Body of pancreas (tissue), 4 donors: Measurements from ENCODE around the gene ASB5.

ENCODE experiments used
- CTCF ChIP-seq, 7 experiments: fragments of 450-650 bp in 4 of 7; fragments of 200-600 bp in 3 of 7; sonication (generic) in 3 of 7; IDR thresholded peaks; one replicate each; pipeline ENCODE4 v1.5.1; 2016 to 2019; ENCODE audit warnings: antibody characterized with exemption in 7 of 7
- POLR2A ChIP-seq, 3 donors: fragments of 450-650 bp; IDR thresholded peaks; one replicate each; pipeline ENCODE4 v1.6.1; 2016; ENCODE audit warnings: antibody characterized with exemption in 3 of 3, mild to moderate bottlenecking in 2 of 3

DNA sequence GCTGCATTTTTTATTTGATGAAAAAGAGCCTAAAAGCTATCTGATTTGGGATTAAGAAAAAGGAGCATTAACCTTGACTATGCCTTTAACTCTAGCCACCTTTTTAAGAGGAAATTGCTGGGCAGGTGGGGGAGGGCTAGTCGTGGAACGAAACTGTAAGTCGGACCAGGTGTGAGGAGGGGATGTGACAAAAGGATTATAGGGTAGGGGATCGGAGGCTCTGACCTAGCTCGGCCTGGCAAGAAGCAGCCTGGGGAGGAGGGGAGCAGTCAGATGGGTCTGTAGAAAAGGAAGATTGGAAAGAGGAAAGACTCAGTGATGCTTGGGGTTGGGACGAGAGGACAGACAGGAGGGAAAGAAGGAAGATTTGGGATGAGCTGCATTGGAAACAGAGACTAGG, 29.6 kb upstream of the ASB5 start:
- TF ChIP-seq CTCF (IDR thresholded peaks at IDR 0.05) (no peak), POLR2A (IDR thresholded peaks at IDR 0.05) (no peak)
